22Rv1 (cell line): ENCODE data around the gene FBXW7.

Source experiments
- ZFX ChIP-seq: fragments of 450-650 bp; IDR thresholded peaks from 2 replicates; pipeline ENCODE4 v1.6.1; 2017; ENCODE audit warnings: antibody characterized with exemption, borderline replicate concordance
- TF ChIP-seq, protein P1 (sequence below): fragments of 450-650 bp; IDR thresholded peaks from 2 replicates; pipeline ENCODE4 v1.5.1; 2017; ENCODE audit warnings: mild to moderate bottlenecking

DNA sequence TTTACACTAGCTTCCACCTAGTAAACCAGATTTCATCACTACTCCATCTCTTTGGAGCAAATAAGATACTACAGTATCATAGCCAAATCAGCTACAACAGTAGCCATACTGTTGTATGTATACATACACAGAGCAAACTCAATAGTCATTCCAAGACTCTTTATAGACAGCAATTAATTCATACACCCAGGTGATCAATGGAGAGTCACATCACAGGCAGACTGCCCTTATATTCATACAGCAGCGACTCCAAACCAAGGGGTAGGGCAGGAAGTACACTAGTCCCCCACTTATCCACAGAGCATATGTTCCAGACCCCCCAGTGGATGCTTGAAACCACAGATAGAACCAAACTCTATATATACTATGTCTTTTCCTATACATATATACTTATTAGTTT, 76.6 kb downstream of the FBXW7 start:
- TF ChIP-seq, protein P1, sequence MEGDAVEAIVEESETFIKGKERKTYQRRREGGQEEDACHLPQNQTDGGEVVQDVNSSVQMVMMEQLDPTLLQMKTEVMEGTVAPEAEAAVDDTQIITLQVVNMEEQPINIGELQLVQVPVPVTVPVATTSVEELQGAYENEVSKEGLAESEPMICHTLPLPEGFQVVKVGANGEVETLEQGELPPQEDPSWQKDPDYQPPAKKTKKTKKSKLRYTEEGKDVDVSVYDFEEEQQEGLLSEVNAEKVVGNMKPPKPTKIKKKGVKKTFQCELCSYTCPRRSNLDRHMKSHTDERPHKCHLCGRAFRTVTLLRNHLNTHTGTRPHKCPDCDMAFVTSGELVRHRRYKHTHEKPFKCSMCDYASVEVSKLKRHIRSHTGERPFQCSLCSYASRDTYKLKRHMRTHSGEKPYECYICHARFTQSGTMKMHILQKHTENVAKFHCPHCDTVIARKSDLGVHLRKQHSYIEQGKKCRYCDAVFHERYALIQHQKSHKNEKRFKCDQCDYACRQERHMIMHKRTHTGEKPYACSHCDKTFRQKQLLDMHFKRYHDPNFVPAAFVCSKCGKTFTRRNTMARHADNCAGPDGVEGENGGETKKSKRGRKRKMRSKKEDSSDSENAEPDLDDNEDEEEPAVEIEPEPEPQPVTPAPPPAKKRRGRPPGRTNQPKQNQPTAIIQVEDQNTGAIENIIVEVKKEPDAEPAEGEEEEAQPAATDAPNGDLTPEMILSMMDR, result no peak
- no peak for TF ChIP-seq ZFX
